Adrenal gland (tissue), 5 donors: ENCODE results near the gene EDAR.

Source experiments
- POLR2A ChIP-seq, 2 donors: fragments of 450-650 bp; IDR thresholded peaks; one replicate each; pipeline ENCODE4 v1.6.1; 2017; ENCODE audit warnings: antibody characterized with exemption in 2 of 2, mild to moderate bottlenecking in 2 of 2, moderate library complexity in 1 of 2
- TF ChIP-seq, protein P1 (sequence below), 6 experiments: fragments of 450-650 bp in 4 of 6; fragments of 200-600 bp in 2 of 6; sonication (generic) in 1 of 6; IDR thresholded peaks; 1 replicate in 5 of 6; 2 replicates in 1 of 6; pipeline versions ENCODE4 v1.5.1 to v1.8.0; 2016 to 2021; ENCODE audit warnings: antibody characterized with exemption in 6 of 6, mild to moderate bottlenecking in 2 of 6, moderate library complexity in 1 of 6
- donor health status: DM: no; HTN: no; CAD: no.

DNA sequence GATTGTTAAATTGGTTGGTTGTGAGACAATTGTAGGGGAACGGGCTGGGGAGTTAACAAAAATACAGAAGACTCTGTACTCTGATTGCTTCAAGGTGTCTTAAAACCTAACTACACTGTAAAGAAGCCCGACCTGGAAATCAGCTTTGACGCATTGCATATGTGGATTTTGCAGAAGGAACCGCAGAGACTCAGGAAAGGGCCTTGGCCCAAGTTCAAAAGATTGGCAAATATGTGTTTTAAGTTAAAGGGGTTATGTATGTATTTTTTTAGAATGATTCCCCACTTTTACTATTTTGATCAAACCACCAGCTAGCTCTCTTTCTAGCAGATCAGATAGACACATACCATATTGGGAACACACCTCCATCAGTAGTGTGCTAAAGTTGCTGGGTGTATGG lies 18.0 kb upstream of the EDAR start:
- TF ChIP-seq, protein P1, sequence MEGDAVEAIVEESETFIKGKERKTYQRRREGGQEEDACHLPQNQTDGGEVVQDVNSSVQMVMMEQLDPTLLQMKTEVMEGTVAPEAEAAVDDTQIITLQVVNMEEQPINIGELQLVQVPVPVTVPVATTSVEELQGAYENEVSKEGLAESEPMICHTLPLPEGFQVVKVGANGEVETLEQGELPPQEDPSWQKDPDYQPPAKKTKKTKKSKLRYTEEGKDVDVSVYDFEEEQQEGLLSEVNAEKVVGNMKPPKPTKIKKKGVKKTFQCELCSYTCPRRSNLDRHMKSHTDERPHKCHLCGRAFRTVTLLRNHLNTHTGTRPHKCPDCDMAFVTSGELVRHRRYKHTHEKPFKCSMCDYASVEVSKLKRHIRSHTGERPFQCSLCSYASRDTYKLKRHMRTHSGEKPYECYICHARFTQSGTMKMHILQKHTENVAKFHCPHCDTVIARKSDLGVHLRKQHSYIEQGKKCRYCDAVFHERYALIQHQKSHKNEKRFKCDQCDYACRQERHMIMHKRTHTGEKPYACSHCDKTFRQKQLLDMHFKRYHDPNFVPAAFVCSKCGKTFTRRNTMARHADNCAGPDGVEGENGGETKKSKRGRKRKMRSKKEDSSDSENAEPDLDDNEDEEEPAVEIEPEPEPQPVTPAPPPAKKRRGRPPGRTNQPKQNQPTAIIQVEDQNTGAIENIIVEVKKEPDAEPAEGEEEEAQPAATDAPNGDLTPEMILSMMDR (IDR thresholded peaks at IDR 0.05) = no peak
- TF ChIP-seq POLR2A (IDR thresholded peaks at IDR 0.05) = no peak
